Islet of Langerhans (tissue), 1 donor: ENCODE measurements around the gene SHOC2.

Experiments
- FAIRE-seq: peaks from one replicate; lab custom pipeline; 2011; peaks lifted over from hg19 to GRCh38; lab: Jason Lieb, UNC

The SHOC2 gene

DNA sequence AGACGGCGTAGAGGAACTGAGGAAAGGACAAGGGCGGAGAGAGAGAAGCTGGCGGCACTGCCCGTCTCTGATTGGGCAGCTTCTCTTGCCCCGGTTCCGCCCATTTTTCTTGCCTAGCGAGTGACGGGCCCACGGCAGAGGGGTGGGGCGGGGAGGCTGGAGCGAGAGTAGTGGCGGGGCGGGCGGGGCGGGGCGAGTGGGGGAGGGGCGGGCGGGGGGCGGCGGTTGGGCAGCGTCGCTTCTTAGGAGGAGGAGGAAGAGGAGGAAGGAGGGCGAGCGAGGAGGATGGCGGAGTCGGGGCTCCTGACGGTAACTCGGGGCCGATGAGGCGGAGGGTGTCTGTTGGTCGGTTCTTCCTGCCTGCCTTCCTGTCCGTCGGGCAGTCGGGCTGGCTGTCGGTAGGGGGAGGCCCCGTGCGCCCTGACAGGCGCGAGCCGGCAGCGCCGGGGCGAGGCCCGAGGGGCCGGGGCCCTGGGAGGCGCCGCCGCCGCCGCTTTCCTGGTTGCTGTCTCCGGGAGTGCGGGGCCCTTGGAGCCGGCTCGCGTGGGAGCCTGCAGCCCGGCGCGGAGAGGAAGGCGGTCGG, at the start of gene SHOC2:
Gene SHOC2 (plus strand): TSS at position 256 of the 583 bp plus-strand sequence. CDS start 44,755 bp downstream, outside the sequence.
- no peak for FAIRE-seq

DNA sequence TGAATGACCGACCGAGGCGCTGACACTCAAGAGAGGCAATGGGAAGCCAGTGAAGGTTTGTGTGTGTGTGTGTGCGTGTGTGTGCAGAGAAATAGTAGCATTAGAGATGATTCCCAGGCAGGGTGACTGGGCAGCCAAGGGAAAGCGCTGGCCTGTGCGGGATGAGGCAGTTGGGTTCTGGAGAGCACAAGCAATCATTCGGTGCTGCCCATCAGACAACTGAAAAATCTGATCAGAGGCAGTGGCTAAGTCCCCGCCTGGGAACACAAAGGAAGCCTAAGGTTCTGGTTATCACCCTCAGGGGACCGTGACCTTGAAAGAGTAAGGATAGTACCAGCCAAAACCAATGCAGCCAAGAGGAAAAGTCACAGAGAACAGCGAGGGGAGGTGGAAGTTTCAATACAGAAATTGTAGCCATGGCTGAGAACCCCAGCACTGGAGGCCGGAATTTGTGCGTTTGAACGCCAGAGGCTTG, 48.5 kb upstream of the SHOC2 start:
- no peak for FAIRE-seq

DNA sequence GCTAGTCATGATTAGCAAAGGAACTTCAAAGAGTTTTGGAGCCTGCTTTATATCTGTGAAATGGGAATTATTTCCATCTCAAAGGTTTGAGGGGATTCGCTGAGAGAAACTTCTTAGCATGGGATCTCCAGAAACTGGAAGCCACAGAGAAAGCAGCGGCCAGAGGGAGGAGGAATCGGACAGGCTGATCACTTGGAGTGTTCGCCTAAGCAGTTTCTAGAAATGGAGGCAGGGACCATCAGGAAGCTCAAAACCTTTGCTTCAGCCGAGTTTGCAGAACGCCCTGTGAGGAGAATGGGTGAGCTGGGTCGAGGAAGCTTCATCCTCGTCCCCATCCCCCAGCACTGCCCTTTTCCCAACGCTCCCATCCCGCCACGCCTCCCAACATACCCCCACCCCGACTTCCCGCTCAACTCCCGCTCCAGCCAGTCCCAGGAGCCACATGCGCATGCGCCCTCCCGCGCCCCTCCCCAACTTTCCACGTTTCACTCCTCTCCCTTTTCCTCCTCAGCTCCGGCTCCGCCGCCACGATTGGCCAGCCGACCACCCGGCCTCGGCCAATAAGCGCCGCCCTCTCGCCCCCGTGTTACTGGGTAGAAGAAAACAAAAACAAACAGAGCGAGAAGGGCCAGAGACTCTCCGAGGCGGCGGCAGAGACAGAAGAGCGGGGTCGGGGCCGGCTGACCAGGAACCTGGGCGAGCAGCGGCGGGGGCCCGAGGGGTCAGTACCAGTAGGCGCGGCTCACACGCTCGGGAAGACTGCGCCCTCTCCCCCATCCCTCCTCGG, 47.9 kb upstream of the SHOC2 start, which contains the start of gene PDCD4:
Gene PDCD4 (plus strand): TSS at position 631 of the 787 bp plus-strand sequence. CDS start 4,100 bp downstream, outside the sequence.
- FAIRE-seq: no peak

DNA sequence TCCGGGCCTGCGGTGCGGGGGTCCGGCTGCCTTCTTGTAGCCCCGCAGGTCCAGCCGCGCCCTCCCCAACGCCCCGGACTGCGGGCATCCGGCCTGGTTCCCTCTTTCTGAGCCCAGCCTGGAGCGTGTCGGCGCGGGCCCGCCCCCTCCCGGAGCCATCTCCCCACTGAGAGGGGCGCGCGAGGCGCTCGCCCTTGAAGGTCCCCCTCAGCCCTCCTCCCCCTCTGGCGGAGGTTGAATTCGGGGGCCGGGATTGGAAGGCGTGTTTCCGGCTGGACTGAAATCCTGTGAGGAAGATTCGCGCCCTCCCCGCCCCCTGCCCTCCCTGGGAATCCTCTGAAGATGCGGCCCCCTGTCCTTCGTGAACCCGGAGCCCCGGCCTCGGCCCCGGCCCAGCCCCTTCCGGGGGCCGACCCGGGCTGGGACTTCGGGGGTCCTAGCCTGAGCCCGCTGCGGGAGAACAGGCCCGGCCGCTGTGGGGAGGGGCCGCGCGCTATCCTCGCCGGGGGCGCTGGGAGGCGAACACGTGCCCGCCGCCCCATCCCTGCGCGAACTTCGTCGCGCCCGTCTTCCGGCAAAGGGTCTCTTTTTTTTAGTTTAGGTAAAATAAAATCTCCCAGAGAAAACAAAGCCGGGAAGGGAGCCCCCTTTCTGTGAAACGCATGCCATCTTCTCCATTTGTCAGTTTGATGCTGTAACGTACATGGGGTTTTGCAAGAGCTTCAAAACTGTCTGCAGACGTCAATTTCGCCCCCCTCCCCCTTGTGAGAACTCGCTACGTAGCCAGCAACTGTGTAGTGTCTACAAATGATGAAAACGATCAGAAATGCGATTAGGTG, 47.0 kb upstream of the SHOC2 start:
- FAIRE-seq: no peak

DNA sequence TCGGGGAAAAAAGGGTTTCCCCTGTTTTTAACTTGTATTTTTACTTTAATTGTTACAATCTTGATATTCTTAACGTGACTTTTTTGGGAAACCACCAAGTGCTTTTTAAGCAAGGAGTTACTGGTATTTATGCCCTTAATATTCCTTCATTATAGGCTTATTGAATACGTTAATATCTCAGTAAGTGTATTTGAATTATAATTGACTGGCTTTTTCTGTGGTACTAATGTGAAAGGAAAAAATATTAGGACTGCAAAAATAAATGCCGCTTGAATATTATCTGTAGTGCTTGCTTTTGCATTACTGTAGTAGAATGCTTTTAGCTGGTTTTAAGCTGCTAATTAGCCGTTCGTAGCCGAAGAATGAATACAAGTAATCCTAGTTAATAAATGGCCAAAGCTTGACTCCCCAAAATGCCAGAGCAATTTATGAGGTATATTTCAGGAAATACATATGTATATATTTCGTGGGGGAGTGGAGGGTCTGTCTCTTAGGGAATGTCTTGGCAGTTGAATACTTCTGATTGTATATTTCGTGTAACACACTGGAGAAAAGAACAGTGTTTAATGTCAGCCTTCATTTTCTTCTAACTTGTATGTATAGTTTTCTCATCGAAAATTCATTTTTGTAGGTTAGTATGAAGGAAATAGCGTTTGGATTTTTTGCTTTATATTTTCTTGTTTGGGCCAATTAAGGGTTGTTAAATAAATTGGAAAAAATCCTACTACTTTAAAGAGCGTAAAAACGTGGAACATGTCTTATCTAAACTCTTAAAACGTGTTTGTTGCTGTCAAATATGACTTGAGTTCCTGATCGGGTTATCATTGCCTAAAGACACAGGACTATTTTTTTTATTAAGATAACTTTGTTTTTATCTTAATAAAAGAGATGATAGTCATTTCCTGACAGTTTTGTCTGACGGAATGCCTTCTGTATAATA, 46.1 kb upstream of the SHOC2 start:
- peak; percentile 88 for FAIRE-seq

DNA sequence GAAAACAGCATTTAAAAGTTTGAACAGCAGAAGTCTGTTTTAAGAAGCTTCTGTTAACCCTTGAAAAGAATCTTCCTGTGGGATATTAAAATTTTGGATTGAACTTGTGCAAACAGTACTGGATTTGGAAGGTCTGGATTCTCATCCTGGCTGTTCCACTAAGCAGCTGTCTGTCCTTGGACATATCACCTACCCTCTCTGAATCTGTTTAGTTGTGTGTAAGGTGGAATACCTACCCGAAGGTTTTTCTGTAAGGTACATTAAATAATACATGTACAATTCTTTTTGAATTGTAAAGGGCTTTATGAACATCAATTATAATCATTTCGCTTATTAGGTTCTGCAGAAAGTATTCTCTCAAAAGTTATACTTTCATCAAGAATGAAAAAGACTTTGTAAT, 45.5 kb upstream of the SHOC2 start:
- no peak for FAIRE-seq

DNA sequence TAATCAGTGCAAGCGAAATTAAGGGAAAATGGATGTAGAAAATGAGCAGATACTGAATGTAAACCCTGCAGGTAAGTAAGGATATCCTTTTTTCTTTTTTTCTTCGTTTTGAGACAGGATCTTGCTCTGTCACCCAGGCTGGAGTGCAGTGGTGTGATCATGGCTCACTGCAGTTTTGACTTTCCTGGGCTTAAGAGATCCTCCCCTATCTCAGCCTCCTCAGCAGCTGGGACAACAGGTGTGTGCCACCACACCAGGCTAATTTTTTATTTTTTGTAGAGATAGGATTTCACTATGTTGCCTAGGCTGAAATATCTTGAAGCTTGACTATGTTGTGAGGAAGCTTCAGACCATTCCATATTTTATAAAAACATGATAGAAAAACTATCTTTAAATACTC, 43.4 kb upstream of the SHOC2 start:
- peak; percentile 71 for FAIRE-seq

DNA sequence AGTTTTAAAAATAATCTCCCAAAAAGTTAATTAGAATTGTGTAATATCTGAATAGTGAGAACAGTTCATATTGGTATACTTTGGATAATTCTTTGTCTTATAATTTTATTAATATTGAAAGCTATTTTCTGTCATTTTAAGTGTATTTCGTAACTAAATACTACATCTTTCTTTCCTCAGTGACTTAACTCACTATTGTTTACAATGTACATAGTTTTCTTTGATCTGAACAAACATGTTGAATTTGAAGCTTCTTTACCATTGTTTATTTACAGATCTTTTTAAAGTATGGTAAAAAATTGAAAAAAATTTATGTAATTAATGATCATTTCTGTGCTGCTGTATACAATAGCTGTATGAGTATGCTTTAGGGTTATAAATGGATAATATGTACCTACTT, 42.6 kb upstream of the SHOC2 start:
- peak; percentile 81 for FAIRE-seq

DNA sequence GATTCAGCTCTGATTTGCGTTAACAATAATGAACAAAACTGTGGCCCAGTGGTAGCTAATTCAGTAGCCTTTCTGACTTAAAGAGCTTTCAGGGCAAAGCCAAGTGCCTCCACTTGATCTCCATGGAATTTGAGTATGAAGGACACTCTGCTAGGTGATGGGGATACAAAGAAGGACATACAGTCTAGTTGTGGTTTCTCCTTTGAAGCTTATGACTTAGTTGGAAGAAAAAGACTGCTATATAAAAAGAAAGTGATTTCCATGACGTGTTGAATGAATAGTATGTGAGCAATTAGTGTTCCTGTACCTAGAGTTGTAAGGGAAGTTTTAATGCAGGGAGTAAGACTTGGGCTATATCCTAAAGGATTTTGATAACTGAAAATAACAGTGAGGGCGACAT, 39.4 kb upstream of the SHOC2 start:
- no peak for FAIRE-seq

DNA sequence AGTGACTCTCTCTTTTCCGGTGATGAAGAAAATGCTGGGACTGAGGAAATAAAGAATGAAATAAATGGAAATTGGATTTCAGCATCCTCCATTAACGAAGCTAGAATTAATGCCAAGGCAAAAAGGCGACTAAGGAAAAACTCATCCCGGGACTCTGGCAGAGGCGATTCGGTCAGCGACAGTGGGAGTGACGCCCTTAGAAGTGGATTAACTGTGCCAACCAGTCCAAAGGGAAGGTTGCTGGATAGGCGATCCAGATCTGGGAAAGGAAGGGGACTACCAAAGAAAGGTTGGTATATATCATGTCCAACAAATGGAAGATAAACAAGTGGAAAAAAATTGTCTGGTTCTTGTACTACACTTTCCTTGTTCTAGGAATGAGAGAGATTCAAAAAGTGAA, 38.2 kb upstream of the SHOC2 start:
- no peak for FAIRE-seq

DNA sequence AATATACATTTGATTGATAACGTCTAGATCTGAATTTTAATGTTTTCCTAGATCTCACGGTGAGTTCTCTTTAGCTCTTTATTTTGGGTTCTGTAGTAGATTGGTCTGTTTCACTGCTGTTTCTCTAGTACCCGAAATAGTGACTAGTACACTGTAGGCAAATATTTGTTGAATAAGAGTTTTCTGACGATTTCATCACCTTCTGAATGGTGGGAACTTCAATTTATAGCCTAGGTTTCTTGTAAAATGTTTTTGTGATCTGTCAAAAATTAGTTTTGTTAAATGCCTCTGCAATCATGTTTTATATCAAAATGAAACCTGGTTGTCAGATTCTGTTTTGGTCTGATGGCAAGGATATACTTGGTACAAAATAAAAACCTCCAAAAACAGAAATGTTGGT, 37.5 kb upstream of the SHOC2 start:
- FAIRE-seq: no peak

DNA sequence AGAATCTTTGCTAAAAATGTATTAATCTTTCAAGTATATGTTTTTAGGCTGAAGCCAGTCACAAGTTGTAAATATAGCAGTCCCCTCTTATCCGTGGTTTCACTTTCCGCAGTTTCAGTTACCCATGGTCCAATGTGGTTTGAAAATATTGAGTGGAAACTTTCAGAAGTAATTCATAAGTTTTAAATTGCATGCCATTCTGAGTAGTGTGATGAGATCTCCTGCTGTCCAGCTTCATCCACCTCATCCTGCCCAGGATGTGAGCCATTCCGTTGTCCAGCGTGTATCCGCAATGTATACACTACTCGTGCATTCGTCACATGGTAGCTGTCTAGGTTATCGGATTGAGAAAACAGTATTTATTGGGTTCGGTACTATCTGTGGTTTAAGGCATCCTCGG, 35.5 kb upstream of the SHOC2 start:
- no peak for FAIRE-seq

DNA sequence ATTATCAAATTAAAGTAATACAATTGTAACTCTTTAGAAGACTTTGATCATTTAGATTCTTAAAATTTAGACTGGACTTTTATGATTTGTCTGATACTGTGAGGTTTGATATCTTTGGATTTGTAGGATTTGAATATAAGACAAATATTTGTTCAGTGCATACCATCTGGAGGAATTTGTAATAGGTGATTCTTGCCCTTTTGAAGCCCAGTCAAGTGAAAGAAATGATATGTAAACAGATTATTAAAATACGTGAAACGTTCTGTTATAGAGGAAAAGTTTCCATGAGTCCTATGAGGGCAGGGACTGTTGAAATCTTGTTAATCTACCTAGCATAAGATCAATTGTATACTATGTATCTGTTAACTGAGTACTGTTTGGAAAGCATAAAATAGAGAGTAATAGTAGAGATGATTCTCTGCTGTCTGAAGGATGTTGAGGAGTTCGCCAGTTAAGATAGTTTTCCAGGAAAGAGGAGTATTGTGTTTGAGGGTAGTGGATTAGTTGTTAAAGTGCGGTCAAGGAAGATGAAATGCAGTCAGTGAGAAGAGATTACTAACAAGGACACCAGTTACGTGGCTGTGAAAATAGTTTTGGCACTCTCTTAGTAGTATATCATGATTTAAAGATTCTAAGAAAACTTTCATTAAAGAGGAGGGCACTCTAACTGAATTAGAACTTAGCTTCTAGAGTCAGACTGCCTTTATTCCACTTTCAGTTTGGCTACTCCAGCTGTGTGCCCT, 33.3 kb upstream of the SHOC2 start:
- FAIRE-seq: no peak

DNA sequence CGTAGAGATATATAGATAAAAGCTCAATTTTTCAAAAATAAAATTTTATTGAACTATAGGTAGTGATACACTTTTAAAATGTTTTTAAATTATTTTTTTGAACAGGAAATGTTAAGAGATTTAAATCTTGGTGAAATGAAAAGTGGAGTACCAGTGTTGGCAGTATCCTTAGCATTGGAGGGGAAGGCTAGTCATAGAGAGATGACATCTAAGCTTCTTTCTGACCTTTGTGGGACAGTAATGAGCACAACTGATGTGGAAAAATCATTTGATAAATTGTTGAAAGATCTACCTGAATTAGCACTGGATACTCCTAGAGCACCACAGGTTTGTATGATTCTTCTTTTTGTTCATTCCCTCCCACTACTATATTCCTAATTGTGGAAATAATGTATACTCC, 31.8 kb upstream of the SHOC2 start:
- FAIRE-seq: peak; percentile 49

DNA sequence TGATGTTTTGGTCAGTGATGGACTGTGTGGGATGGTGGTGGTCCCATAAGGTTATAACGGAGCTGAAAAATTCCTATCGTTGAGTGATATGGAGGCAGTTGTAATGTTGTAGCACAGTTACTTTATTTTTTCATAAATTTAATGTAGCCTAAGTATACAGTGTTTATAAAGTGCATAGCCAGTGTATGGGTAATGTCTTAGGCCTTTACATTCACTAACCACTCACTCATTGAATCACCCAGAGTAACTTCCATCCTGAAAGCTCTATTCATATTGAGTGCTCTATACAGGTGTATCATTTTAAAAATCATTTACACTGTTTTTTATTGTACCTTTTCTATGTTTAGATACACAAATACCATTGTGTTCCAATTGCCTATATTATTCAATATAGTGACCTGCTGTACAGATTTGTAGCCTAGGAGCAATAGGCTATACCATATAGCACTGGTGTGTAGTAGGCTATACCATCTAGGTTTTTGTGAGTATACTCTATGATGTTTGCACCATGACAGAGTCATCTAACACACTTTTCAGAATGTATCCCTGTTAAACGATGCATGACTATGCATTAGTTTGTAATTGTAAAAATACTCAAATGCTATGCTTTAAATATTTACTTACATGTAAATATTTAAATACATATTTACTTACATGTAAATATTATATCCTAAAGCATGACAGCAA, 26.7 kb upstream of the SHOC2 start:
- peak; percentile 73 for FAIRE-seq

DNA sequence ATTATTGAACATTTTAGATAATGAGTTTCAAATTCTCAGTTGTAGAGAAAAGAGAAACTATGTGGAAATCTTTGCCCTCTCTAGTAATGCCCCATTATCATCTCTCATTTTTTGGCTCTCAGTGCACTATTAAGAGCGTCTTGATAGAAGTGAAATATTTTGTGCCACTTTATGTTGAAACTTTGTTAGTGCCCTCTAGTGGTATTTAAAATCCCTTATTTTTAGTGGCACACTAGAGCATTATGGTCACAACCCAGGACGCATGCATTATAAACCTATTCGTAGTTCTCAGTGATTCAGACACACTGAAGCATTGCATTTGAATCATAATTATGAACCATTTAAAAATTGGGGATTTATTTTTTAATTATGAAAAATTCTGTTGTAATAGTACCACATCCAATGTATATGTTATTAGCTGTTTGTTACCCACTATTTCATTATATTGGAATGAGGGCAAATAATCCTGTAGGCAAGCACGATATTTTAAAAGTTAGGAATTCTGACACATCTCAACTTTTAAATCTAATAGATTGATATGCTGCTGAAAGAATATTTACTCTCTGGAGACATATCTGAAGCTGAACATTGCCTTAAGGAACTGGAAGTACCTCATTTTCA, 25.7 kb upstream of the SHOC2 start:
- peak; percentile 79 for FAIRE-seq

DNA sequence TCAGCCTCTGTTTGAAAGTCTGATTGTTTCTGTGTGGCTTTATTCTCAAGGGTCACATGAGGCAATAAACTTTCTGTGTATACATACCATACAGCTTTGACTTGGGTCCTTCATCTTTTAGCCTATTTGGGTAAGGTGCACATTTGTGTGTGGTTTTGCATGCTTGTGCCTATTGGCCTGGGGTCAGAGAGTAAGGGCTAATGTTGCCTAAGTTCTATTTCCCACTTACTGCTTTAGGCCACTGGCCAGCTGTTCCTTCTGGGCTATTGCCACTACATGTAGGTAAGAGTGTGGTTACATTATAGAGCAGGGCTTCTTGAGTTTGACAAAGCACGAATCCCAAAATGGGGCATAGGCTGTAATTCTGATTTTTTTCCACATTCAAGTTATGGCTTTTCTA, 22.2 kb upstream of the SHOC2 start:
- FAIRE-seq: no peak

DNA sequence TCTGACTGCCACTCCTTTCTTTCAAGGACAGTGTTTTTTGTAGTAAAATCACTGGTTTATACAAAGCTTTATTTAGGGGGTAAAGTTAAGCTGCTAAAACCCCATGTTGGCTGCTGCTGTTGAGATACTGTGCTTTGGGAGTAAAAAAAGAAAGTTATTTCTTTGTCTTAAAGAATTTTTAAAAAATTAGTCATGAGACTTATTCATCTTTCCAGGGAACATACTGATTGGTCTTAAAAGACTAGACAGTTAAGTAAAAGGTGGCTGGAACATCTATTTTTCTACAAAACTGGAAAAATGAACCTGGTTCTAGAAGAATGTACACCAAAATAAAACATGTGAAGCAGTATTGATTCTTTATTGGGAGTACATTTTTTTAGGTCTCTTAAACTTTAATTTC, 21.0 kb upstream of the SHOC2 start:
- FAIRE-seq: no peak

DNA sequence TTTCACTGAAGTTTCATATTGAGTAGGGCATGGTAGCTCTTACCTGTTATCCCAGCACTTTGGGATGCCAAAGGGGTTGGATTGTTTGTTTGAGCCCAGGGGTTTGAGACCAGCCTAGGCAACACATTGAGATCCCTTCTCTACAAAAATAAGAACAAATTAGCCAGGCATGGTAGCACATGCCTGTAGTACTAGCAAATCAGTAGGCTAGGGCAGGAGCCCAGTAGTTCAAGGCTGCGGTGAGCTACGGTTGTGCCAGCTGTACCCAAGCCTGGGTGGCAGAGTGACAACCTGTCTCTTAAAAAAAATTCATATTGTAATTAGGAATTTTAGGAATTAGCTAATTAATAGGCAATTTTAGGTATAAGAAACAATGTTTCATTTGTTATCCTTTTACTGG, 18.4 kb upstream of the SHOC2 start:
- FAIRE-seq: no peak
